ENCODE results near the gene PLA2G6.

The PLA2G6 gene

GRCh38 chr22:38067028-38067415 is 114.6 kb downstream of the PLA2G6 start:
- no peak for TF ChIP-seq CTCF (IDR thresholded peaks at IDR 0.05; ENCODE audit: low read depth, low read length)

GRCh38 chr22:38066381-38067027 is 115.1 kb downstream of the PLA2G6 start:
- no peak for TF ChIP-seq CTCF (IDR thresholded peaks at IDR 0.05; ENCODE audit: low read depth, low read length)

More at GRCh38 chr22:38067028-38067415, 114.6 kb downstream of the PLA2G6 start:
- DNase-seq (ENCODE audit: extremely low read depth, low read depth): no peak

GRCh38 chr22:38065539-38065938 is 116.1 kb downstream of the PLA2G6 start:
- DNase-seq (ENCODE audit: extremely low read depth, low read depth): no peak
- TF ChIP-seq CTCF (IDR thresholded peaks at IDR 0.05; ENCODE audit: low read depth, low read length): no peak

More at GRCh38 chr22:38066381-38067027, 115.1 kb downstream of the PLA2G6 start:
- no peak for DNase-seq (ENCODE audit: extremely low read depth, low read depth)

- DNase-seq (ENCODE audit: extremely low read depth, low read depth): no peak
- no peak for TF ChIP-seq CTCF (IDR thresholded peaks at IDR 0.05; ENCODE audit: low read depth, low read length)
These were observed 118.8 kb downstream of the PLA2G6 start for GRCh38 chr22:38062791-38063190.

All from AG09319 (cell line).